H1 (cell line): ENCODE measurements around the gene UBE2E2. TPM values are rescaled to one million over a fixed set of nuclear protein-coding genes. Genes with fewer than 3 reads are reported as not detected.

Source experiments
- CTCF ChIA-PET: fragments of 300-600 bp; sonication (Branson Sonifier 250); formaldehyde crosslinking; loops from one replicate; lab custom pipeline; 2021; ENCODE audit not compliant: partially characterized antibody; lab: Charles Lee
- POLR2A ChIA-PET: fragments of 300-600 bp; sonication (Branson Sonifier 250); formaldehyde crosslinking; loops from one replicate; lab custom pipeline; 2021; ENCODE audit warnings: inconsistent platforms; ENCODE audit not compliant: partially characterized antibody; lab: Charles Lee
- DNase-seq, 2 experiments: peaks; one replicate each; pipeline versions ENCODE4 v3.0.0 to v3.0.0-alpha.2; 2010 to 2022; ENCODE audit warnings: low spot score in 2 of 2, low read depth in 1 of 2, mixed read lengths in 1 of 2
- FAIRE-seq: peaks from 2 replicates; lab custom pipeline; 2011; peaks lifted over from hg19 to GRCh38; lab: Jason Lieb, UNC
- H2AFZ ChIP-seq: 2 replicates; pipeline ENCODE4 v1.8.1; 2012; ENCODE audit warnings: low read length, inconsistent platforms
- H2AK5ac ChIP-seq: 2 replicates; pipeline ENCODE4 v1.6.1; 2013; ENCODE audit warnings: low read depth, low read length
- H2BK120ac ChIP-seq: replicated peaks from 2 replicates; pipeline ENCODE3; 2013; ENCODE audit warnings: low read depth, low read length, inconsistent platforms
- H2BK12ac ChIP-seq: 2 replicates; pipeline ENCODE4 v1.6.1; 2013; ENCODE audit warnings: low read depth, low read length
- H2BK15ac ChIP-seq: 2 replicates; pipeline ENCODE4 v1.6.1; 2013; ENCODE audit warnings: low read length
- H2BK20ac ChIP-seq: 2 replicates; pipeline ENCODE4 v1.6.1; 2013; ENCODE audit warnings: low read length
- H2BK5ac ChIP-seq: 2 replicates; pipeline ENCODE4 v1.6.1; 2013; ENCODE audit warnings: low read depth, low read length
- H3K14ac ChIP-seq: 2 replicates; pipeline ENCODE4 v1.6.1; 2013; ENCODE audit warnings: inconsistent platforms; ENCODE audit not compliant: insufficient read length
- H3K18ac ChIP-seq: 2 replicates; pipeline ENCODE4 v1.6.1; 2013; ENCODE audit warnings: low read length; ENCODE audit errors: extremely low read depth
- H3K23ac ChIP-seq: 2 replicates; pipeline ENCODE4 v1.6.1; 2013; ENCODE audit warnings: inconsistent platforms; ENCODE audit not compliant: insufficient read length
- H3K23me2 ChIP-seq: 2 replicates; pipeline ENCODE4 v1.6.1; 2013; ENCODE audit warnings: low read depth, low read length
- H3K27ac ChIP-seq: 2 replicates; pipeline ENCODE4 v1.6.1; 2011; ENCODE audit warnings: low read depth, low read length, inconsistent platforms
- H3K27me3 ChIP-seq, 4 experiments: replicated peaks in 1 of 4; 1 replicate in 1 of 4; 2 replicates in 3 of 4; pipeline versions ENCODE4 v1.6.1 to v1.8.1; 2011 to 2013; ENCODE audit warnings: low read length in 3 of 4, mild to moderate bottlenecking in 3 of 4, inconsistent platforms in 2 of 4, mixed read lengths in 2 of 4, moderate library complexity in 1 of 4; ENCODE audit not compliant: control insufficient read depth in 3 of 4, insufficient read depth in 3 of 4; ENCODE audit errors: extremely low read depth in 1 of 4
- H3K36me3 ChIP-seq, 4 experiments: 2 replicates each; pipeline versions ENCODE4 v1.6.1 to v1.8.1; 2011 to 2013; ENCODE audit warnings: mild to moderate bottlenecking in 4 of 4, low read length in 3 of 4, moderate library complexity in 2 of 4, control low read depth in 1 of 4, inconsistent platforms in 1 of 4; ENCODE audit not compliant: insufficient read depth in 4 of 4, control insufficient read depth in 2 of 4
- H3K4ac ChIP-seq: replicated peaks from 2 replicates; pipeline ENCODE3; 2013; ENCODE audit warnings: low read length, low read depth, mixed read lengths, inconsistent platforms; ENCODE audit not compliant: insufficient read length
- H3K4me1 ChIP-seq, 4 experiments: replicated peaks in 1 of 4; 1 replicate in 1 of 4; 2 replicates in 3 of 4; pipeline versions ENCODE4 v1.6.1 to v1.8.1; 2011 to 2013; ENCODE audit warnings: low read length in 3 of 4, inconsistent platforms in 2 of 4, mixed read lengths in 1 of 4; ENCODE audit not compliant: insufficient read depth in 4 of 4, control insufficient read depth in 3 of 4
- H3K4me2 ChIP-seq, 2 experiments: 2 replicates each; pipeline versions ENCODE4 v1.6.1 to v1.8.1; 2011 to 2013; ENCODE audit warnings: low read depth in 2 of 2, low read length in 2 of 2, control low read depth in 1 of 2, inconsistent platforms in 1 of 2, mild to moderate bottlenecking in 1 of 2; ENCODE audit not compliant: insufficient read depth in 1 of 2
- H3K4me3 ChIP-seq, 4 experiments: fragments of 200-600, 300-600 bp in 1 of 4; sonication (generic), shearing (Covaris generic), sonication (Bioruptor Twin) in 1 of 4; 2 replicates each; pipeline versions ENCODE4 v1.5.1 to v1.8.1; 2011 to 2016; ENCODE audit warnings: low read length in 4 of 4, low read depth in 3 of 4, control low read depth in 2 of 4, inconsistent platforms in 2 of 4, mild to moderate bottlenecking in 2 of 4, mixed read lengths in 1 of 4, moderate library complexity in 1 of 4; ENCODE audit not compliant: insufficient read depth in 2 of 4; ENCODE audit errors: extremely low read depth in 1 of 4
- H3K56ac ChIP-seq: replicated peaks from 2 replicates; pipeline ENCODE3; 2013; ENCODE audit warnings: low read depth, mild to moderate bottlenecking, mixed read lengths, low read length, inconsistent platforms; ENCODE audit not compliant: insufficient read length
- H3K79me1 ChIP-seq: 2 replicates; pipeline ENCODE4 v1.6.1; 2013; ENCODE audit warnings: low read depth, low read length, control low read depth
- H3K79me2 ChIP-seq, 2 experiments: 2 replicates each; pipeline versions ENCODE4 v1.6.1 to v1.8.1; 2012 to 2013; ENCODE audit warnings: low read length in 2 of 2, mild to moderate bottlenecking in 2 of 2, inconsistent platforms in 1 of 2; ENCODE audit not compliant: insufficient read depth in 2 of 2, control insufficient read depth in 1 of 2
- H3K9ac ChIP-seq, 4 experiments: replicated peaks in 1 of 4; 1 replicate in 1 of 4; 2 replicates in 3 of 4; pipeline versions ENCODE4 v1.6.1 to v1.8.1; 2011 to 2013; ENCODE audit warnings: low read depth in 3 of 4, low read length in 3 of 4, control low read depth in 2 of 4, mild to moderate bottlenecking in 2 of 4, moderate library complexity in 2 of 4, inconsistent platforms in 1 of 4; ENCODE audit errors: extremely low read depth in 1 of 4
- H3K9me3 ChIP-seq, 2 experiments: 2 replicates each; pipeline versions ENCODE4 v1.6.1 to v1.8.1; 2012 to 2013; ENCODE audit warnings: mild to moderate bottlenecking in 2 of 2, moderate library complexity in 2 of 2, control low read depth in 1 of 2, inconsistent platforms in 1 of 2, low read depth in 1 of 2, low read length in 1 of 2, mixed read lengths in 1 of 2; ENCODE audit not compliant: insufficient read depth in 2 of 2
- H4K20me1 ChIP-seq, 2 experiments: replicated peaks in 1 of 2; 2 replicates each; pipeline versions ENCODE3 to v1.8.1; 2011 to 2013; ENCODE audit warnings: inconsistent platforms in 2 of 2, low read length in 2 of 2, mild to moderate bottlenecking in 1 of 2; ENCODE audit not compliant: insufficient read depth in 2 of 2, control insufficient read depth in 1 of 2
- H4K5ac ChIP-seq: 2 replicates; pipeline ENCODE4 v1.6.1; 2013; ENCODE audit warnings: low read length, low read depth, mixed read lengths, inconsistent platforms; ENCODE audit not compliant: insufficient read length
- H4K8ac ChIP-seq: 2 replicates; pipeline ENCODE4 v1.8.0; 2013; ENCODE audit warnings: mild to moderate bottlenecking, moderate library complexity, low read length, inconsistent platforms; ENCODE audit not compliant: insufficient read depth; ENCODE audit errors: extremely low read depth
- H4K91ac ChIP-seq: replicated peaks from 2 replicates; pipeline ENCODE3; 2013; ENCODE audit warnings: low read length, mixed read lengths, inconsistent platforms; ENCODE audit not compliant: insufficient read length
- ATF2 ChIP-seq: IDR thresholded peaks from 2 replicates; pipeline ENCODE4 v1.6.1; 2012; ENCODE audit warnings: low read length, inconsistent platforms
- CTCF ChIP-seq, 3 experiments: IDR thresholded peaks; 1 replicate in 2 of 3; 2 replicates in 1 of 3; pipeline versions ENCODE4 v1.5.1 to v1.6.1; 2011; ENCODE audit warnings: low read length in 3 of 3, mild to moderate bottlenecking in 3 of 3, inconsistent platforms in 2 of 3, low read depth in 1 of 3, moderate library complexity in 1 of 3; ENCODE audit not compliant: insufficient read depth in 1 of 3; ENCODE audit errors: control extremely low read depth in 1 of 3
- EGR1 ChIP-seq: IDR thresholded peaks from 2 replicates; pipeline ENCODE4 v1.6.1; 2011; ENCODE audit warnings: low read depth, low read length, borderline replicate concordance
- EP300 ChIP-seq, 2 experiments: IDR thresholded peaks; 1 replicate in 1 of 2; 2 replicates in 1 of 2; pipeline ENCODE4 v1.6.1; 2011 to 2012; ENCODE audit warnings: low read depth in 2 of 2, low read length in 2 of 2, mild to moderate bottlenecking in 2 of 2, borderline replicate concordance in 1 of 2, inconsistent platforms in 1 of 2, moderate library complexity in 1 of 2
- EZH2 ChIP-seq: fragments of 200-600 bp; sonication (generic); IDR thresholded peaks from 2 replicates; pipeline ENCODE4 v1.7.1; 2012; ENCODE audit warnings: low read depth, mild to moderate bottlenecking, moderate library complexity, low read length, inconsistent platforms; ENCODE audit not compliant: severe bottlenecking
- KDM1A ChIP-seq: fragments of 200-600, 300-600 bp; sonication (generic); IDR thresholded peaks from 2 replicates; pipeline ENCODE4 v1.7.1; 2016; ENCODE audit warnings: mild to moderate bottlenecking, low read length, borderline replicate concordance
- NRF1 ChIP-seq: IDR thresholded peaks from 2 replicates; pipeline ENCODE4 v1.6.1; 2011; ENCODE audit warnings: mild to moderate bottlenecking, low read depth, low read length, improper control_type of control experiment
- POLR2AphosphoS5 ChIP-seq: IDR thresholded peaks from 2 replicates; pipeline ENCODE4 v1.6.1; 2011; ENCODE audit warnings: low read depth, low read length
- SIN3A ChIP-seq, 2 experiments: IDR thresholded peaks in 1 of 2; conservative IDR thresholded peaks in 1 of 2; 2 replicates each; pipeline ENCODE4 v1.6.1; 2011 to 2012; ENCODE audit warnings: low read length in 2 of 2, improper control_type of control experiment in 1 of 2, low read depth in 1 of 2, mild to moderate bottlenecking in 1 of 2
- WGBS, 2 experiments: shearing (Covaris generic) in 1 of 2; methylation state at CpG; one replicate each; pipeline versions ENCODE4 v1.1.6 to v1.1.7; 2013 to 2015; ENCODE audit warnings: low lambda C conversion rate in 2 of 2, mixed read lengths in 2 of 2, inconsistent platforms in 1 of 2, low coverage in 1 of 2, missing lambda C conversion rate in 1 of 2; ENCODE audit not compliant: insufficient replicate concordance in 2 of 2, insufficient coverage in 1 of 2, insufficient read length in 1 of 2; ENCODE audit errors: extremely low coverage in 1 of 2, missing lambda C conversion rate in 1 of 2; 5-methylcytosine and 5-hydroxymethylcytosine counted together
- polyA plus RNA-seq, 7 experiments: library from polyadenylated mRNA; depleted of rRNA in 3 of 7; stranded (reverse) in 5 of 7; unstranded in 2 of 7; fragments of >200 nt in 5 of 7; fragments of 200-250 nt in 2 of 7; gene quantifications; 1 replicate in 5 of 7; 2 replicates in 1 of 7; 4 replicates in 1 of 7; pipeline versions ENCODE4 v1.2.1 to v1.2.3, GENCODE V29; 2011 to 2013; ENCODE audit warnings: missing spikeins in 2 of 7, mixed read lengths in 2 of 7
- total RNA-seq: library from RNA; stranded (reverse); fragmentation: NEBNext Ultra II Directional; extraction: Animal tissue kit (Norgen Biotek cat#: 25700); gene quantifications from 2 replicates; pipeline ENCODE4 v1.2.1, GENCODE V29; 2021

The UBE2E2 gene
- total and polyA plus RNA-seq, 2 of the 8 experiments (the other 6 are each of a cell fraction or from before 2014, with no cell fraction given), result 57.6 to 70.6 TPM

- H3K27me3 ChIP-seq, result no peaks in the 10 kb centered on the region
- H3K9me3 ChIP-seq, result no peaks in the 10 kb centered on the region
- H3K4me1 ChIP-seq, result no peaks in the 10 kb centered on the region
- H3K23me2 ChIP-seq, result no peaks in the 10 kb centered on the region
- H4K20me1 ChIP-seq, result no peaks in the 10 kb centered on the region
- H4K5ac ChIP-seq, result no peak overlapping the region
- FAIRE-seq (no peak), DNase-seq (no peak)
- no peak overlapping the region for H2BK5ac ChIP-seq
- H2AK5ac ChIP-seq, result no peak overlapping the region
- H3K56ac ChIP-seq, result no peak overlapping the region
- H3K4me2 ChIP-seq, result no peak overlapping the region
- no peak overlapping the region for H2BK20ac ChIP-seq
- CTCF ChIA-PET, result interaction anchor here (0.9 kb wide), 1 partner anchor 129 kb away, joined by 3 read pairs; no protein-coding TSS in a partner anchor
- H3K4me3 ChIP-seq, result no peak overlapping the region
- WGBS, 2 experiments, result 89% methylated on average over 1 of the region's 1 CpG; no CpG with 5 or more reads in 1 of the 2 experiments
- no peaks in the 10 kb centered on the region for H3K36me3 ChIP-seq
- H2BK120ac ChIP-seq, result no peak overlapping the region
- H3K9ac ChIP-seq, result no peak overlapping the region
- H3K4ac ChIP-seq, result no peak overlapping the region
- H2BK12ac ChIP-seq, result no peak overlapping the region
- H3K18ac ChIP-seq, result no peak overlapping the region
- H3K14ac ChIP-seq, result no peak overlapping the region
- H2BK15ac ChIP-seq, result no peak overlapping the region
- no peak overlapping the region for H3K27ac ChIP-seq
- H4K8ac ChIP-seq, result no peak overlapping the region
- peaks cover 3% of the 10 kb centered on the region; the same call in 1 of the 2 replicates for H3K79me1 ChIP-seq
- H4K91ac ChIP-seq, result no peak overlapping the region
- peaks cover 0 to 42% of the 10 kb centered on the region in 2 experiments; a peak in 2 of 4 replicates for H3K79me2 ChIP-seq
- POLR2A ChIA-PET, result no interaction called here
- no peak overlapping the region for H3K23ac ChIP-seq
- no peak overlapping the region for H2AFZ ChIP-seq
- TF ChIP-seq SIN3A (conservative IDR thresholded peaks at IDR 0.05 in 1 of 2, IDR thresholded peaks at IDR 0.05 in 1 of 2; ENCODE audit: low read depth in 1 of 2, low read length in 2 of 2), result no peak
- TF ChIP-seq POLR2AphosphoS5, result no peak
- no peak for TF ChIP-seq EP300 (IDR thresholded peaks at IDR 0.05; ENCODE audit: borderline replicate concordance in 1 of 2, low read depth in 2 of 2, low read length in 2 of 2)
- TF ChIP-seq KDM1A, result no peak
- TF ChIP-seq EGR1, result no peak
- no peak for TF ChIP-seq CTCF (IDR thresholded peaks at IDR 0.05; ENCODE audit: control extremely low read depth in 1 of 3, insufficient read depth in 1 of 3, low read depth in 1 of 3, low read length in 3 of 3)
- TF ChIP-seq ATF2, result no peak
- TF ChIP-seq EZH2, result no peak
- TF ChIP-seq NRF1, result no peak
These were observed 99.1 kb downstream of the UBE2E2 start for GRCh38 chr3:23302271-23302670.
